Measurements from ENCODE around the gene NRXN3.

Gene NRXN3

DNA sequence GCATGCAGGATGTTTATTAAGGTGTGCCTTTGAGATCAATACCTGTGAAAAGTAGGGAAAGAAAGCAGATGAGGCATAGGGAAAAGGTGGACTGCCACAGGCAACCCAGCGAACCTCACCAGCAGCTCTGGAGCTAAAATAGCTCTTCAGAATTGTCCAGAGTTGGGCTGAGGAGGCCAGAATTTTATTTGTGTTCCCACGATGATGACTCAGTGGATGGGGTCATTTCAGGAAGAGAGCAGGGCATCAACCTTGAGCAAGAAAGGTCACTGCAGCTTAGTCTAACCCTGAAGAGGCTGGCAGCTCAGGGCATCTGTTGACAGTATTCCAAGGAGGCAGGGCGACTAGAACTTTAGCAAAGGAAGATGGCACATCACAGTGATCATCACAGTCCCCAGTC is 1345.0 kb downstream of the NRXN3 start:
- DNase-seq, result no peak

DNA sequence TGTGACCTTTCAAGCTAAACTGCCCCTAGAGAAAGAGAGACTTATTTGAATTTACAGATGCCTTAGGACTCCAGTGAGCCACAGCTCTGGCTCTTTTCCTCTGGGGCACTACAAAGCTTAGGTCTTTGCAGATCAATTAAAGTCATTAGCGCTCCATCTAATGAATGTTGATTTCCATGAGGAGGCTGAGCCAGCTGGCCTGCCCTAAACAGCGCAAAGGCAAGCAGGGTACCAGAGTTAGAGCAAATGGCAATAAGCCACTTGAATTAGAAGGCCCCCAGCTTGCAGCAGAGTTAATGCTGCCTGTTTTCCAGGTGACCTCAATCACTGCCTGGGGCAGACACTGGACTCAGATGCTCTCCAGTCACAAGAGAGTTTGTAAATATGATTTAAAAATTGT is 1345.8 kb downstream of the NRXN3 start:
- no peak for DNase-seq

DNA sequence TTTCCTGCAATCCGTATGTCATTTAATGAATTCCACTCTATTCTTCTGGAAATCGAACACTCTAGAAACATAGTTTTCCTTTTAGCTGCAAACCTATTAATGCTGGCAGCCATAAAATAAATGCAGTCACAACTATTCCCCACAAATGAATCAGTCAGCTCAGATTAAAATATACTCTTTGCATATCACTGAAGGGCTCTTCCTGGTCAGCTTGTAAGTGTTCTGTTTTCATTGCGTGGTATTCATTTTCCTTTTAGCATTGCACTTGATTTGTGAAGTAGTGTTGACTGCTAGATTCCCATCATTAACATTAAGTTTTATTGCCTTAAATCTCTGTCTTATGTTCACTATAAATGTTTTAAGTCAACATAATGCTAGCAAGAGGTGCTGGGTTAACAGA is 1355.2 kb downstream of the NRXN3 start:
- DNase-seq, result no peak

DNA sequence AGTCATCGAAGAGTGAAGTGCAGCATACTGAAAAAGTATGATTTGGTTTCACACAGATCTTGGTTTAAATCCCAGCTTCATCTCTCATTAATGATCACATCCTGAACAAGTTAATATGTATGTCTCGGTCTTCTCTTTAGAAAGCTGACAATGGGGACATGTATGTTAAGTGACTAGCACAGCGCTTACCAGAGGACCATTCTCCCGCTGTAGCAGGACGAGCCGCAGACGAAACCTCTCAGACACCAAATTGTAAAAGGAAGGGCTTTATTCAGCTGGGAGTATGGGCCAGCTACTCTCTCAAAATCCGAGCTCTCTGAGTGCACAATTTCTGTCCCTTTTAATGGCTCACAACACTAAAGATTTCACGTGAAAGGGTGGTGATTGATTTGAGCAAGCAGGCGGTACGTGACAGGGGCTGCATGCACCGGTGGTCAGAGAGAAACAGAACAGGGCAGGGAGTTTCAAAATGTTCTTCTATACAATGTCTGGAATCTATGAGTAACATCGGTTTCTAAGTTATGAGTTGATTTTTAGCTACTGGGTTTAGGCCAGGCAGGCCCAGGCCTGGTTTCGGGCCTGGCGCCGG is 1358.7 kb downstream of the NRXN3 start:
- DNase-seq, result no peak

DNA sequence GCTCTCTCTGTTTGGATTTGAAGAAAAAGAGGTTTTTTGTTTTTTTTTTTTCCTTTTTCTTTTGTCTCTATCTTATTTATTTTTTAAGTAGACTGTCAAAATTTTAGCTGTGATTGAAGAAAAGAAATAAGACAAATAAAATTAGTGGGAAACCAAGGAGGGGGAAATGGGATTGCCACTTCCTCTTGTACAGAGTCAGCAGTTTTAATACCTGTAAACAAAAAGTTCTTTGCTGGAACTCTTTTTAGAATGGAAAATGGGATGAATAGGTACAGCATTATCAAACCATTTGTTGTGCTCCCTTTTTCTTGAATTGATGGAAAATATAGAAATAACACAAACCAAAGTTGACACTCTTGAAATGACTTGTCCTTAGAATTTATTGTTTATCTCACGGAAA is 1360.4 kb downstream of the NRXN3 start:
- DNase-seq, result no peak

DNA sequence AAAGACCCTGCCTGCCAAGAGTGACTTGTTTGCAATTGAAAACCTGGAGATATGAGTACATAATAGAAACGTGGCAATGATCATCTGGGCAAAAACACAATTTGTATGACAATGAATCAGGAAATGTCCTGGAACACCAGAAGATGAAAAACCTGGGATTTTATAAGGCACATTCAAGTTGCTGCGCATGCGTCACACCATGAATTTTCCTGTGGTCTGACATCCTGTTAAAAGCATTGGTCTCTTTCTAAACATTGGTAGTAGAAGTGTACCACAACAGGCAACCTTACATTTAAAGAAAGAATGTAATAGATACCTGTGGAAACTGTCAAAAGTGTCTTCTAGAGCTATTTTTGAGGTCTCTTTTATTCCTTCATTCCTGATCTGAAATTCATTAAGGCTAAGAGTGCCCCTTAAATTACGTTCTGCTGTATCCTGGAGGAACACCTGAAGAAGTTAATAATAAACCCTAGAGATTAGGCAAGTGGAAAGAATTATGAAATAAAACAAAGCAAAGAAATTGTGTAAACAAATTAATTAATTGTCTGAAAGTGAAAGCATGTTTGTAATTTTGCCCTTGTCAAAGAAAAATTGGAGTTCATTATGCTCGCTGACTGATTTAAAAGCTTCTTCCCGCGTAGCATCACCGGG is 1364.7 kb downstream of the NRXN3 start:
- DNase-seq, result no peak

DNA sequence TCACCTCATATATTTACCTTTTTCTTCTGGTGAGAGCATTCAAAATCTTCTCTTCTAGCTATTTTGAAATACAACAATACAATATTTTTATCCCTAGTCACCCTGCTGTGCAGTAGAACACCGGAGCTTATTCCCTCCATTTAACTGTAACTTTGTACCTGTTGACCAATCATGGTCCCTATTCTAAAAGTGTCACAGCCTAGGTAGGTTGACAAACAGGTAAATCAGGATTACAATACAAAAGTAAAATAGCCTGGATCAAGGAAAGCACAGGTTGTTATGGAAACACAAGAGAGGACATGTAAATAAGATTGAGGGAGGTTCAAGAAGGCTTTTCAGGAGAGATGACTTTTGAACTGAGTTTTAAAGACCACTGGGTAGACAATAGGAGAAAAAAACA is 1370.2 kb downstream of the NRXN3 start:
- no peak for DNase-seq

DNA sequence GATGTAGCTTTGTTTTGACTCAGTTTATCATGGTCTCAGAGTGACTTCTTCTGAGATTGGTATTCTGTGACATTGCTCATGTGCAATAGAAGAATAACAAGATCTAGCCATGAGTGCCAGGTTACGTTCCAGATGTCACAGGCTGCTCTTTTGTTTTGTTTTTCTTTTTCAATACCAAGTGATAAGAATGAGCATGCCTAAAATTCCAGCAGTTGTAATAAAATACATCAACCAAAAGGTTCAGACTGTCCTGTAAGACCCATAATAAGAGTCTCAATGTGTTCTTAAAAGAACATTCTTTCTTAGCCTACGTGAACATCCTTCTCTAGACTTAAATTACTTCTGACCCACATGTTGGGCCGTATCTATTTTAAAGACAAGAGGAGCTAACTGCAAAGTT is 1371.9 kb downstream of the NRXN3 start:
- DNase-seq, result no peak

DNA sequence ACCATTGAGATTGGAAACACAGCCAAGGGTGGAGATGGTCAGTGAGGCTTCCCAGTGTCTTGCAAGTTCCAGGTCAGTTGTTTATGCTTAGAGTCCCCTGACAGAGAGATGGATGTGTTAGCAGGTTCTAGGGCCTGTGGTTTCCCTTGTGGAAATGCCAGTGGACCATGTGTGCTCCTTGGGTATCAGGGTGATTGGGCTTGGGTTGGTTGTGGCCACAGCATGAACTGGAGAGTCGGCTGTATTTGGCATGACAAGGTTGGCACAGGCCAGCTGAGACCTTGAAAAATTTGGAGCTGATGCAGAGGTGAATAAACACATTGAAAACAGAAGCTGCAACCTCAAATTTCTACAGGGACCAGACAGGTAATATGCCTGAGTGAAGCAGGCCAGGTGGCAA is 1373.2 kb downstream of the NRXN3 start:
- DNase-seq, result no peak

DNA sequence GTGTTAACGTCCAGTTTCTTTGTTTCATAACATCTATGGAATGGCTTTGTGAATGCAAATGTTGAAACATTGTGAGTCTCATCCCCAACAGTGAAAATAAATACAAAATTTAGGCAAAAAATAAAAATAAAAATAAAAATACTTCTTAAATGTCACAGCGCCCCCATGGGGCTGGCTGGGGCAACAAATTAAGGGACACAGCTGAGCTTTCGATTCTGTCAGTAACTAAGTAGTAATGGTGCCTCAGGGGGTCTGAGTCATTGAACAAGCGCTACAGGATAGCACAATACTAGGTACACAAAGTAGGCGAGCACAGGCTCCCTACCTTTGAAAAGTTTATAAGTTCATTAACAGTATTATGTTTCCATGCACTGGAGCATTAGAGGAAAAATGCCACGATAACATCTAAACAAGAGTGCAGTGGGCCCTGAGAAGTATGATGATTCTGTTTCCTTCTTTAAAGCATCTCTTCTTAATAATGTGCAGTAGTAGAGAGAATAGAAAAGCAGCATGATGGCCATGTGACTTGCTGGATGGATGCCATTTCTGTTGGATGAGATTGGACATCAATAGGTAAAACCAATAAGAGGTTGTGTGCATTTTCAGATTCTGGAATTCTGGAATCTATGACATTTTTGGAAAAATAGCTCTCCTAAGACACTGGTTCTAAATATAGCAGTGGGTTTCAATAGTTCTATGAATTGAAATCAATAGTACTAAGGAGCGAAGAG is 1374.0 kb downstream of the NRXN3 start:
- no peak for DNase-seq

DNA sequence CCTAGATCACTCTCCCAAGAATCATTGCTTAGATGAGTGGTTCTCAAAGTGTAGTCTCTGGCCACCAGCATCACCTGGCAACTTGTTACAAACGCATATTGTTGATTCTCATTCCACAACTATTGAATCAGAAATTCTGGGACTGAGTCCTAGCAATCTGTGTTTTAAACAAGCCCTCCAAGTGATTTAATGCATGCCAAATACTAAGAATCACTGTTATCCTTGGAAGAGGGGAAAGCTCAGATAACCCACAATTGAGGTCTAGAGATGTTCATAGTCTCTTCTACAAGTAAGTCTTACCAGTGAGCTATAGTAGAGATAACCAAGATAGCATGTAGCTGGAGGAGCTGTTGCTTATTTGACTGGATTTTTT is 1374.5 kb downstream of the NRXN3 start:
- DNase-seq, result no peak

DNA sequence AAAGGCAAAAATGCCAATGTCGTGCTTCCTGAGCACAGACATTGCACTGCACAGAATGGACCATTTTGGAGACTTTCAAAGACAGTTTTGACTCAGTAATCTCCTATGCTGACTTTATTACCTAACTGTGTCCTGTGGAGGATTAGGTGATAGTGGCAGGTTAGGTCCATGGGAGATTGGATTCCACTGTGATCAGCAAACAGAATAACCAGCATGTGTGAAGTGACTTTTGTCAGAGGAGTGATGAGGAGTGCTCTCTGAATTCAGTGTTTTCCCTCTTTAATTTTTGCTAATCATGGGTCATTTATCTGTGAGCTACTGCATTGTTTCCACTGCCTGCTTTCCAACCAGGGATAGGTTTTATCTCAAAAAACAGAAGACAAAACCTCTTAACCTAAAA is 1378.7 kb downstream of the NRXN3 start:
- DNase-seq, result no peak

DNA sequence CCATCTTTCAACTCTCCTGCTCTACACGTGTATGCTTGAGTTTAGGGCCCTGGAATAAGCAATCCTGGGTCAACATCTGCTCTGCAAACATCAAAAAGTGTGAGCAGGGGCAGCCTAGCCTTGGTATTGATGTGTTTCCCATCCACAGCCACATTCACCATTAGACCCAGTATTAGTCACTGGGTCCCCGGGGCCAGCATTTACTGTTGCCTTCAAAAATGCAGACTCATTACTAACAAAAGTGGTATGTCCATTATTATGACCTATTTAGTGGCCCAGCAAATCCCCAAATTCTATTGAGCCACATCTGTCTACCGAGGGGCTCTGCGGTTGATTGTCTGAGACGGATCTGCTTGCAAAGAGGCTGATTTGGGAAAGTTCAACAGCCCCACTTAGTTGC is 1379.3 kb downstream of the NRXN3 start:
- DNase-seq, result no peak

DNA sequence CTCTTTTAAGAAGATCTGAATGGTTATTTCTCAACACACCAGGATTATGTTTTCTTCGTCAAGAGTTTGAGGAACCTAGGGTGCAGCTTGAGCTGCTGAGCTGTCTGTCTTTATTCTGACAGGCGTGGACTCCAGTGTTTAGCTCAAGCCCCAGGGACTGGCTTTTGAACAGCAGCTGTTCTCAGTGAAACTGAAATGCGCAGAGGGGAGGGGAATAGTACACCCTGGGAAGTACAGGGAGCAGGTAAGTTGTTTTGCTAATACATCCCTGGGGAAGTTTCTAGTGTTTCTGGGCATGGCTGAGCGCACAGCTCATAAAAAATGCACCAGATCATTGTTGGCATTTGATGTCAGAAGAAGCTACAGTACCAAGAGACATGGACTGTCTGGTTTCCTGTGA is 1381.3 kb downstream of the NRXN3 start:
- DNase-seq, result no peak

DNA sequence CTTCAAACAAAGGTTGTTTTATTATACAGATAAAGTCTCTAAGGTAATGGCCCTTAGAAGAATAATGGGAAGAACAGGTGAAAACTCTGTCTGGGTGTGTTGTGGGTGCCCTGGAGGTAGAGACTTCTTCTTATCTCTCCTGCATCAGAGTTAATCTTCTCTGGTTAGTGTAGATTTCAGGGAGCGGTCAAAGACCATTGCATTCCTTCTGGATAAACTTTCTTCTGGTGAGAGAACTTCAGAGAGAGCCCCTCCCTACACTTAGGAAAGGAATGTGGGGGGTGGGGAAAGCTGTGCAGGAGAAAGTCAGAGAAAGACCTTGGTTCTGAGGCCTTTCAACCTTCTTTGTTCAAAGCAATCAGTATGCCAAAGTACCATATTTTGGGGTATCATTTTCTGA is 1382.6 kb downstream of the NRXN3 start:
- DNase-seq, result no peak

DNA sequence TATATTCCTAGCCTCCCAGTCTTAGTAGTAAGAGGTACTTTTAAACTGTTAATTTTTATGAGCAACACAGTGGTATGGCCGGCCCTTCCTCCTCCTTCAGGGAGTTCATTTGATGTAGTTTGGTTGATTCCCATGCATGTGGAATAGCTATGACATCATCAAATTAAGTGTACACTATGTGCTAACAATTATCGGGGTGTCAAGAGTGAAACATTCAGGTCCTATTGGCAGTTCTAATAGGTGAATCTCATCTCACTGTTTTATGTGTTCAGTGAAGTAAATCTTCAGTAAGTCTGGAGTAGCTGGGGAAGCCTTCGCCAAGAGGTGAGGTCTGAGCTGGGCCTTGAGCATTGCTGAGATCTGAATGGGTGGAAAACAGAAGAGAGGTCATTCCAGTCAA is 1384.6 kb downstream of the NRXN3 start:
- DNase-seq, result no peak

DNA sequence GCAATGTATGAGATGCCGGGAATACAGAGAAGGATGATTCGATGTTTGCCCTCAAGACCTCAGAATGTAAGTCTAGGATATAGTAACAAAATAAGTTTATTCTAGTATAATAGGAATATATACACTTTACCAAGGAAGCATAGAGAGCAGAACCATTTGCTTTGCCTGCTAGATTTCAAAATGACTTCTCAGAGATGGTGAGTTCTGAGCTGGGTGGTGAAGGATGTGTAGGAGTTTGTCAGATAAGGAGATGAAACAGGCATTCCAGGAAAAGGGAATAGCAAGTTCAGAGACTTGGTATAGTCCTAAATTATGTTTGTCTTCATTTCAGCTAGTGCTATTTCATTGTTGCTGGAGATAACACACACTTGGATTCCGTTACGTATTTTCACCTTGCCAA is 1385.3 kb downstream of the NRXN3 start:
- DNase-seq, result no peak

DNA sequence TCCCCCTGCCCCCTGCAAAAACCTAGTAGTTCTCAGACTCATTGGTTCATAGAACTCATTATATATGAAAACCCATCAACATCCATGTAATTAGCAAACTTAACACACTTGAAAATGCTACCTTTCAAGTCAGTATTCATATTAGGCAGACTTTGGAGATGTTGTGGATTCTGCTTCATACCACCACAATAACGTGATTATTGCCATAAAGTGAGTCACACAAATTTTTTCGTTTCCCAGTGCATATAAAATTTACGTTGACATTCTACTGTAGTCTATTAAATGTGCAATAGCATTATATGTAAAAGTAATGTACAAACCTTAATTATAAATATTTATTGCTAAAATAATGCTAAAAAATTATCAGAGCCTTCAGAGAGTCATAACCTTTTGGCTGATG is 1387.1 kb downstream of the NRXN3 start:
- DNase-seq, result no peak

DNA sequence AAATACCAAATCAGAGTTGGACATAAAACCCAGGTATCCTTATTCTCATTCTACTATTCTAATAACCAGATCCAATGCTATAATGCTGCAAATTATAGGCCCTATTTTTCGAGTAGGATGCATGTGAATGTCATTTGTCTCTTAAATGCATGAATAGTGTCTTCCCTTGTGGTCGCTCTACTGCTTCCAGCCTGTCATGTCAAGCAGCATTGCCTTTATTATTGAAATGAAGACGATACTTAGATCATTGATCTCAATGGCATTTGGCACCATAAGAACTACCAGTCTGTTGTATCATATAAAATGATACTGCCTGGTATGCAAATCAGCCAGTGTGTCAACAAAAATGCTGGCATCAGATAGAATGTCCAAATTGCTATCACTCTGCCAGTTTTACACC is 1392.0 kb downstream of the NRXN3 start:
- DNase-seq, result no peak

DNA sequence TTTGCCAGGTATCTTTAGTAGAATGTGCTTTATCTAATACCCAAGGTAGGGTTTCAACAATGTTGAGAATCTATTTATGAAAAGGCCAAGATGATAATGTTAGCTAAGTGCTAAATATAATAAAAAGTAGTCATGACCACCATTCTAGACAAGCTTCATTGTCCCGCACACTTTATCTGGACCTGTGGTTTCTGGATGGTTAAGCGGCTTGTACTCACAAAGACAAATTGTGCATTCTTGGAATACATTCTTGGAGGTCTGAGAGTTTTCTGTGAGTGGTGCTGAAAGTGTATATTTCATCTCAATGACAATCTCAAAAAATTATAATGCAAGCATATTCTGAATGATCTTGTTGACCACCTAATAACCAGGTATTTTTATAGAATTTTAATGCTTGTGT is 1394.2 kb downstream of the NRXN3 start:
- no peak for DNase-seq

DNA sequence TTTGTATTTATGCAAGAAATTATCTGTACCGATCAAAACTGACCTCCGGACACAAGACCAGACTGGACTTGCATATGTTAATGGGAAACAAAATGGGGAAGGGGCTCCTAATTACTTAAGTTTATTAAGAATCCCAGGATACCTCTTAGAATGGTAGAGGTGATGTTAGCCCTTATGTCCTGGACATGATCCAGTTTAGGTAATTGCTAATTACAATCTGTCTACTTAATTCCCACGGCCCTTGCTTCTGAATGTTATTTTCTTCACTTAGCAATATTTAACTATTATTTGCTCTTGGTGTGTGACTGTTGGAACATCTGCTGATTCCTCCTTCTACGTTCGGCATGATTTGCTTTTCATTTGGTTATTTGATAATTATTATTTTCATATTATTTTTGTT is 1397.1 kb downstream of the NRXN3 start:
- no peak for DNase-seq

DNA sequence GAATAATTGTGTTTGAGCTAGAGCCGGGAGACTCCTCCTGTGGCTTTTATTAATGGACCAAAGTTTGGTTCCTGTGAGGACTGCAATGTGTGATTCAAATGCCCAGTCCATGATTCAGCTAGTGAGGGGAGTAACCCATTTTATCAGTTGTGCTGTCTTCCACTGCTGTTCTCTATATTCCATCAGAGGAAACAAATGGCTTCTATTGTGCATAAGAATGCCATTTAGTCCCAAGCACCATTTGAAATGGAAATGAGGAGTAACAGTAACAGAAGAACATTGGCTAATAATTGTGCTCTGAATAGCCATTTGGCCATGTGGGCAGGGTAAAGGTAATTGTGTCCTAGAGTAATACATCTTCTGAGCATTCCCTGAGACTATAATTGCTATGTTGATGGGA is 1398.4 kb downstream of the NRXN3 start:
- no peak for DNase-seq

DNA sequence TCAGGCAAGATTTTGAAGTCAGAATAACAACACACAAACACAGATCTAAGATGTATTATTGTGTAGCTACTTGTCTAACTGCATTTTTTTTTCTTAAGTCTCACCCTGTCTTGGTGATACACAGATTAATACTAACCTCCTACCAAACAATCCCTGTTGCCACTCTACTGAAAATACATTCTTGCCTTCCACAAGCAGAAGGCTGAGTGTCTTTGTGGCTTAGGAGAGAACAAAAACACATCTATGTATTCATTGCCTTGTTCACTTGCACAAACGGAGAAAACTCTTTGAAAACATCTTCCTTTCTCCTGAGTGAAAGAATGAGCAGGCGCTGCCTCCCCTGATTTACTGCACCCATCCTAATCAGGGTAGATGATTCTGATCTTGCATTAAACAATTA is 1398.9 kb downstream of the NRXN3 start:
- DNase-seq, result no peak

DNA sequence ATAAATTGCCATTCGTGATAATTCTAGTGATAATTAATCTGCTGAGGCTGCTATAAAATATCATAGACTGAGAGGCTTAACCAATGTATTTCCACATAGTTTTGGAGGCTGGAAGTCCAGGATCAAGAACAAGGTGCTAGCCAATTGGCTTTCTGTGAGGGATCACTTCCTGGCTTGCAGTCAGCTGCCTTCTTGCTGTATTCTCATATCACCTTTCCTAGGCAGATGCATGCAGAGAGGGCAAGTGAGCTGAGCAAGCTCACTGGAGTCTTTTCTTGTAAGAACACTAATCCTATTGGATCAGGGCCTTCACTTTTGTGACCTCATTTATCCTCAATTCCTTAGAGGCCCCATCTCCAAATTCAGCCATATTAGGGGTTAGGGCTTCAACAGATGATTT is 1400.5 kb downstream of the NRXN3 start:
- DNase-seq, result no peak

DNA sequence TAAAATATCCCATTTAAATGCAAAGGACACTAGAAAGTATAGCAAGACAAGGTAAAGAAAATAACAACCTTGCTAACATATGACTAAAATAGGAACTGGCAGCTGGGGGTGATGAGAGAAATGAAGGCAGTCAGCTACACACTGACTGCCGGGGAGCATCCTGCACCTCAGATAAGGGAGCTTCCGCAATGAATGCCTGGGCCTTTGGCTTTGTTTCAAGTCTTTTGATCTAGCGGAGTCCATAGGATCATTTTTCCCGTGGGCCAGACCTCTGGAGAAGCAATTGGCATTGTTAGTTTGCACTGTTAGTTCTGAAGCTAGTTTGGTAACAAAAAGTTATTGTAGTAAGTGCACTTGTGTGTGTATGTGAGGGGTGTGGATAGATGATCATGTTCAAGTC is 1401.2 kb downstream of the NRXN3 start:
- no peak for DNase-seq
